Esophagus squamous epithelium (tissue), 4 donors: Measurements from ENCODE around the gene KAT2B.

ENCODE experiments used
- CTCF ChIP-seq, 6 experiments: fragments of 450-650 bp in 4 of 6; fragments of 200-600 bp in 2 of 6; sonication (generic) in 2 of 6; IDR thresholded peaks; one replicate each; pipeline ENCODE4 v1.5.1; 2016 to 2019; ENCODE audit warnings: antibody characterized with exemption in 6 of 6, mild to moderate bottlenecking in 4 of 6, moderate library complexity in 4 of 6
- POLR2A ChIP-seq, 4 donors: fragments of 450-650 bp; IDR thresholded peaks; one replicate each; pipeline ENCODE4 v1.6.1; 2017; ENCODE audit warnings: antibody characterized with exemption in 4 of 4, mild to moderate bottlenecking in 4 of 4, moderate library complexity in 3 of 4

- TF ChIP-seq CTCF (IDR thresholded peaks at IDR 0.05): no peak
- TF ChIP-seq POLR2A (IDR thresholded peaks at IDR 0.05): no peak
These were observed 19.7 kb downstream of the KAT2B start for GRCh38 chr3:20059929-20060328.
